Osteocyte (in vitro differentiated cells): ENCODE results near the gene CCN2. TPM values are rescaled to one million over a fixed set of nuclear protein-coding genes. Genes with fewer than 3 reads are reported as not detected.
"Not testable (repeated sequence)": the region's sequence is repeated elsewhere in the genome, so short reads cannot be mapped to it uniquely, and the experiment has no call there.

Experiments
- DNase-seq: peaks from one replicate; pipeline ENCODE4 v3.0.0; 2021; ENCODE audit warnings: mixed read lengths; ENCODE audit not compliant: unreplicated experiment; ENCODE audit errors: extremely low spot score
- H3K27ac Mint-ChIP-seq: one replicate; pipeline ENCODE4 v1.8.0; 2021; ENCODE audit warnings: mild to moderate bottlenecking, mixed read lengths; ENCODE audit not compliant: unreplicated experiment
- H3K27me3 Mint-ChIP-seq: one replicate; pipeline ENCODE4 v1.8.0; 2021; ENCODE audit warnings: mixed read lengths; ENCODE audit not compliant: unreplicated experiment
- H3K36me3 Mint-ChIP-seq: one replicate; pipeline ENCODE4 v1.8.0; 2021; ENCODE audit warnings: mixed read lengths; ENCODE audit not compliant: unreplicated experiment
- H3K4me1 Mint-ChIP-seq: one replicate; pipeline ENCODE4 v1.8.0; 2021; ENCODE audit warnings: mixed read lengths; ENCODE audit not compliant: unreplicated experiment
- H3K4me3 Mint-ChIP-seq: one replicate; pipeline ENCODE4 v1.8.0; 2021; ENCODE audit warnings: mild to moderate bottlenecking, moderate library complexity, mixed read lengths; ENCODE audit not compliant: unreplicated experiment
- H3K9me3 Mint-ChIP-seq: one replicate; pipeline ENCODE4 v1.8.0; 2021; ENCODE audit warnings: mixed read lengths; ENCODE audit not compliant: unreplicated experiment
- total RNA-seq: library from RNA; stranded (reverse); gene quantifications from 2 replicates; pipeline ENCODE4 v1.2.1, GENCODE V29; 2021
- TF ChIP-seq, protein P1 (sequence below): fragments of 200-600 bp; sonication (generic); IDR thresholded peaks from 2 replicates; pipeline ENCODE4 v1.5.0; 2021; ENCODE audit warnings: antibody characterized with exemption, mild to moderate bottlenecking, moderate library complexity

Gene CCN2
- total RNA-seq, 1 donor from 2014 or later, result 878 TPM

DNA sequence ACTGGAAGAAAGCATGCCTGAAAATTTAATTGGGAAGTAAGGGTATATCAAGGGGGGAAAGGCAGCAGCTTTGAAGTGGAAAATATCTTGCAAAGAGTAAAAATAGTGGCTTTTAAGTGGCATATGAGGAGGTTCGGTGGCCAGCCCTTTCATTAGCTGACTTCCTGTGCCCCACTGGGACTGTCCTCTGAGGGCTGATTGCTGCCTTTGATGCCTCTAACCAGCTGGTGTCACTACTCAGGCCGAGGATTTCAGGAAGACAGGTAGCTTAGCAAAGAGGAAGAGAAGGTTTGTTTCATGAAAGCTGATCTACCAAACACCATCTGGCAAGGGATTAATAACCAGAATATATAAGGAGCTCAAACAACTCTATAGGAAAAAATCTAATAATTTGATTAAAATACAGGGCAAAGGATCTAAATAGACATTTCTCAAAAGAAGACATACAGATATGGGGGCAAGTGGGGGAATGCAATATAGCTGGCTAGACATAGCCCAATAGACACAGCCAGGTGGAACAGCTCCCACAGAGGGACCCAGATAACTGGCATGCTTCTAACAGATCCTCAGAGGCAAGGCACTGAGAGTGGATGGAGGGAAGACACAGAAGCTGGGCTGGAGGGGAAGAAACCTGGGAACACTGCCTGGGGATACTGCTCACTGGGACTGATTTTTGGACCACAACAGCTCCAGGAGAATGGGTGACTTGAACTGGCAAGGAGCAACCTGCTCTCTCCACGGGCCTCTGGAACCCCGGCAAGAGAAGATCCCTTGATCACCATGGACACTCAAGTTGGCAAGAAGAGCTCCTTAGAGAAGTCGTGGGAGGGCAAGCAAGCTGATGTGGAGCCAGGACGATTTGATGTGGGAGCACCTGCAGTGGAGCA is 33.2 kb downstream of the CCN2 start:
- H3K4me3 Mint-ChIP-seq, result no peak overlapping the region
- H3K36me3 Mint-ChIP-seq, result no peaks in the 10 kb centered on the region
- H3K27ac Mint-ChIP-seq, result no peak overlapping the region
- TF ChIP-seq, protein P1, sequence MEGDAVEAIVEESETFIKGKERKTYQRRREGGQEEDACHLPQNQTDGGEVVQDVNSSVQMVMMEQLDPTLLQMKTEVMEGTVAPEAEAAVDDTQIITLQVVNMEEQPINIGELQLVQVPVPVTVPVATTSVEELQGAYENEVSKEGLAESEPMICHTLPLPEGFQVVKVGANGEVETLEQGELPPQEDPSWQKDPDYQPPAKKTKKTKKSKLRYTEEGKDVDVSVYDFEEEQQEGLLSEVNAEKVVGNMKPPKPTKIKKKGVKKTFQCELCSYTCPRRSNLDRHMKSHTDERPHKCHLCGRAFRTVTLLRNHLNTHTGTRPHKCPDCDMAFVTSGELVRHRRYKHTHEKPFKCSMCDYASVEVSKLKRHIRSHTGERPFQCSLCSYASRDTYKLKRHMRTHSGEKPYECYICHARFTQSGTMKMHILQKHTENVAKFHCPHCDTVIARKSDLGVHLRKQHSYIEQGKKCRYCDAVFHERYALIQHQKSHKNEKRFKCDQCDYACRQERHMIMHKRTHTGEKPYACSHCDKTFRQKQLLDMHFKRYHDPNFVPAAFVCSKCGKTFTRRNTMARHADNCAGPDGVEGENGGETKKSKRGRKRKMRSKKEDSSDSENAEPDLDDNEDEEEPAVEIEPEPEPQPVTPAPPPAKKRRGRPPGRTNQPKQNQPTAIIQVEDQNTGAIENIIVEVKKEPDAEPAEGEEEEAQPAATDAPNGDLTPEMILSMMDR, result no peak
- H3K4me1 Mint-ChIP-seq, result no peaks in the 10 kb centered on the region
- no peak for DNase-seq
- peaks cover 6% of the 10 kb centered on the region for H3K9me3 Mint-ChIP-seq
- peaks cover 7% of the 10 kb centered on the region for H3K27me3 Mint-ChIP-seq

DNA sequence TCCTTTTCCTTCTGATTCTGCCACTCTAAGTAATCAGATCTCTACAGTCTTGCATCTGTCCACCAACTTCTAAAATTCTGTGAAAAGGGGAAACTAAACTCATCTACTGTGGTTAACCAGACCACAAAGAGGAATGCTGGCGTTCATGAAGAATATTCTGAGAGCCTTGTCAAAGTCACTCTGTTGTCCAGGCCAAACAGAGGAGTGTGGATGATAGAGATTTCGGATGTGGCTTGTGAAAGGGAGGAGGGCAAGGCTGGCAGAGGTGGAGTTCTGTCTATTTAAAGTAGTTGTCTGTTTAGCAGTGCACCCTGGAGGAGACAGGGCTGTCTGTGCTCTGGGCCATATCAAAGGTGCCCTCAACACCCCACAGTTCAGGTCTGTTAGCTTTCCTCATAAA is 33.9 kb downstream of the CCN2 start:
- no peak overlapping the region for H3K27ac Mint-ChIP-seq
- no peaks in the 10 kb centered on the region for H3K4me1 Mint-ChIP-seq
- H3K9me3 Mint-ChIP-seq, result peaks cover 6% of the 10 kb centered on the region
- no peaks in the 10 kb centered on the region for H3K36me3 Mint-ChIP-seq
- TF ChIP-seq, protein P1, result no peak
- H3K27me3 Mint-ChIP-seq, result peaks cover 9% of the 10 kb centered on the region
- no peak for DNase-seq
- no peak overlapping the region for H3K4me3 Mint-ChIP-seq

DNA sequence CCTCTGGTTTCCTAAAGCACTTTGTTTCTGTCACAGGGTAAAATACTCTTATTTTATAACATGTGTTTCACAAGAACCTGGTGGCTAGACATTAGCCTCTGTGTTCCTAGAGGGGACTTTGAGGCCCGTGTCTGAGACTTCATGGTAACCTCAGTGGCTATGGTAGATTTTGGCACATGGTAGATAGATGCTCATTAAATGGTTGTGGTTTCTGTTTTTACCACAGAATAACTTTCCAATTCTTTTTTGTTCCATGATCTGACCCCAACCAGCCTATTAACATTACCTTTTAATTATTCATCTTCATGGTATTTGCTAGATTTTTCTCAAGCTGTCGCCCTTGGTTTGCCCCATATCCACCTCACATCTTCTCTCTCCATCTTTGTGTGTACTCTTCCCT is 34.3 kb downstream of the CCN2 start:
- H3K4me3 Mint-ChIP-seq, result no peak overlapping the region
- no peak for DNase-seq
- H3K36me3 Mint-ChIP-seq, result no peaks in the 10 kb centered on the region
- no peaks in the 10 kb centered on the region for H3K4me1 Mint-ChIP-seq
- H3K27ac Mint-ChIP-seq, result no peak overlapping the region
- H3K9me3 Mint-ChIP-seq, result peaks cover 6% of the 10 kb centered on the region
- H3K27me3 Mint-ChIP-seq, result peaks cover 13% of the 10 kb centered on the region
- TF ChIP-seq, protein P1, result no peak

DNA sequence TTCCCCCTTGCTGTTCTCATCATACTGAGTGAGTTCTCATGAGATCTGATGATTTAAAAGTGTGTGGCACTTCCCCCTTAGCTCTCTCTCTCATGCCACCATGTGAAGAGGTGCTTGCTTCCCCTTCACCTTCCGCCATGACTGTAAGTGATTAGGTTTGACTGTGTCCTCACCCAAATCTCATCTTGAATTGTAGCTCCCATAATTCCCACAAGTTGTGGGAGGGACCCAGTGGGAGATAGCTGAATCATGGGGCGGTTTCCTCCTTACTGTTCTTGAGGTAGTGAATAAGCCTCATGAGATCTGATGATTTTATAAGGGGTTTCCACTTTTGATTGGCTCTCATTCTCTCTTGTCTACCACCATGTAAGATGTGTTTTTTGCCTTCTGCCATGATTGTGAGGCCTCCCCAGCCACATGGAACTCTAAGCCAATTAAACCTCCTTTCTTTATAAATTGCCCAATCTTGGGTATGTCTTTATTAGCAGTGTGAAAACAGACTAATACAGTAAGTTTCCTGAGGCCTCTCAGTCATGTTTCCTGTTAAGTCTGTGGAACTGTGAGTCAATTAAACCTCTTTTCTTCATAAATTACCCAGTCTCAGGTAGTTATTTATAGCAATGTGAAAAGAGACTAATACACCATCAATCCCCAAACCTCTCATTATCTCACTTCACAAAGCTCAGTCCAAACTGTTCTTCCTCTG is 34.9 kb downstream of the CCN2 start:
- H3K36me3 Mint-ChIP-seq, H3K4me1 Mint-ChIP-seq, H3K9me3 Mint-ChIP-seq, H3K4me3 Mint-ChIP-seq, H3K27ac Mint-ChIP-seq, DNase-seq: not testable (repeated sequence)
- H3K27me3 Mint-ChIP-seq, result peaks cover 18% of the 10 kb centered on the region

DNA sequence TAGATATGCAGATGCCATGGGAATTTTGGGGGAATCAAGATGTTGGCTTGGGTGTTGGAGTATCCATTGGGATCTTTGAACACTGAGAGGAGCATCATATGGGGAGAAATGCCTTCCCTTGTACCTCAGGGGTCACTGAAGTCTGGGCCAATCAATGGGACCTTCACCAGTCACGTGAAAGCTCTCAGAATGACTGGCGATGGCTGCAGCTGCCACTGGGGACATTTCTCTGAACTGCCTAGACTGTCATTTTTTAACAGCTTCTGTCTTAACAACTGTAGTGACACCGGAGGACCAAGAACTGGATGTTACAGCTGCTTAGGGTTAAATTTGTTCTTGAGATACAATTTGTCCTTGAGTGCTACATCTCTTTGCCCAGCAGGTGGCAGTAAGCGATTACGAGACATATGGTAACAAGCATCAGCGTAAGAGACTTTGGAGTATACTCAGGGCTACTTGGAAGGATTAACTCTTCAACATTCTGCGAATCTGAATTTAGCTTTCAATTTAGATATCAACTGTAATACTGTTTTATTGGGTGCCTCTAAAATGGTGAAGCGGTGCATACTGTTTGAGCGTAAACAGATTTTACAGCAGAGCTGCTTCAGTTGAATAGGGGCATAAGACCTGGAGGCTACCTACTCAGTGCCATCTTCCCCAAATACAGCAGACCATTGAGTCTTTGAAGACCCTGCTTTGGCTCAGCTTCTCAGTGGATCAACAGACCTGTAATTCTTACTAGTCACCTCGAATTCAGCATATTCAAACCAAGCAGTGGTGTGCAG is 36.0 kb downstream of the CCN2 start:
- H3K4me3 Mint-ChIP-seq, result no peak overlapping the region
- H3K27me3 Mint-ChIP-seq, result peaks cover 23% of the 10 kb centered on the region
- peaks cover 6% of the 10 kb centered on the region for H3K9me3 Mint-ChIP-seq
- TF ChIP-seq, protein P1, result peak; percentile 86
- H3K4me1 Mint-ChIP-seq, result no peaks in the 10 kb centered on the region
- H3K36me3 Mint-ChIP-seq, result no peaks in the 10 kb centered on the region
- DNase-seq, result no peak
- H3K27ac Mint-ChIP-seq, result no peak overlapping the region
